ENCODE results near the gene PLPPR3. TPM values are rescaled to one million over a fixed set of nuclear protein-coding genes. Genes with fewer than 3 reads are reported as not detected.
"Not testable (repeated sequence)": the region's sequence is repeated elsewhere in the genome, so short reads cannot be mapped to it uniquely, and the experiment has no call there.

PLPPR3 gene
- total RNA-seq, 1 experiment from 2014 or later = 0.11 TPM

DNA sequence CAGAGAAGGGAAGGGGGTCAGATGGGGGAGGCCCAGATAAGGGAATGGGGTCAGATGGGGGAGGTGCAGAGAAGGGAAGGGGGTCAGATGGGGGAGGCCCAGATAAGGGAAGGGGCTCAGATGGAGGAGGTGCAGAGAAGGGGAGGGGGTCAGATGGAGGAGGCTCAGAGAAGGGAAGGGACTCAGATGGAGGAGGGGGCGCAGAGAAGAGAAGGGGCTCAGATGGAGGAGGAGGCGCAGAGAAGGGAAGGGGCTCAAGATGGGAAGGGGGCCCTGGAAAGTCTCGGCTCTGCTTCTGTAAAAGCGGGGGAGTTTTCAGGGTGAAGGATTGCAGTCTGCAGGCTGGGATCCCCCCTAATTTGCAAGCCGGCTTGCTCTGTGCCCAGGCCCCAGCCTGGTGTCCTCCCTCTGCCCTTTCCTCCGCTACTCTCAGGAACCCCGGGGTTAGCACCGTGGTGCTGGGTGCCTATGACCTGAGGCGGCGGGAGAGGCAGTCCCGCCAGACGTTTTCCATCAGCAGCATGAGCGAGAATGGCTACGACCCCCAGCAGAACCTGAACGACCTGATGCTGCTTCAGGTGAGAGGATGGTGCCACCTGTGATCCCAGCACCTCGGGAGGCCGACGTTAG is 7.5 kb upstream of the PLPPR3 start:
- DNase-seq (ENCODE audit: low read depth) = no peak

DNA sequence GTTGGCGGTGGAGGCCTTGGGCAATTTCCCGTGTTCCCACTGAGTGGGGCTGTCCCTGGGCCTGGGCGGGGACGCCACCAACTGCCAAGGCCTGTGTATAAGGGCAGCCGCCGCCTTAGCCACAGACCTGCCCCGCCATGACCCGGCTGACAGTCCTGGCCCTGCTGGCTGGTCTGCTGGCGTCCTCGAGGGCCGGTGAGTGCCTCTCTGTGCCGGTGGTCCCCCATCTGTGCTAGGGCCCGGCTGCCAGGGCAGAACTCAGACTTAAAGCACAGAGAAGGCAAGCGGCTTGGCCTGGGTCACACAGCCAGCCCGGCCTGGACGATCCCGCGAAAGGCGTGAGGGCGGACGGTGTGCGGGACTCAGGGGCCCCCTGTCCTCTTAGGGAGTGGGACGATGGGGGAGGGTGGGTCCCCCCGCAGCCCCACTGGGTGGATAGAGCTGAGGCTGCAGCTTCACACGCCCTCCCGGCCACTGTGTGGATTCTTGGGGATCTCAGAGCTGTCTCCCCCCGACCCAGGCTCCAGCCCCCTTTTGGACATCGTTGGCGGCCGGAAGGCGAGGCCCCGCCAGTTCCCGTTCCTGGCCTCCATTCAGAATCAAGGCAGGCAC is 6.1 kb upstream of the PLPPR3 start, which contains the start of gene AZU1:
AZU1 (plus strand) TSS at position 128 of the 612 bp plus-strand sequence; CDS start at position 138, 10 bp downstream.
- DNase-seq (ENCODE audit: low read depth) = no peak

DNA sequence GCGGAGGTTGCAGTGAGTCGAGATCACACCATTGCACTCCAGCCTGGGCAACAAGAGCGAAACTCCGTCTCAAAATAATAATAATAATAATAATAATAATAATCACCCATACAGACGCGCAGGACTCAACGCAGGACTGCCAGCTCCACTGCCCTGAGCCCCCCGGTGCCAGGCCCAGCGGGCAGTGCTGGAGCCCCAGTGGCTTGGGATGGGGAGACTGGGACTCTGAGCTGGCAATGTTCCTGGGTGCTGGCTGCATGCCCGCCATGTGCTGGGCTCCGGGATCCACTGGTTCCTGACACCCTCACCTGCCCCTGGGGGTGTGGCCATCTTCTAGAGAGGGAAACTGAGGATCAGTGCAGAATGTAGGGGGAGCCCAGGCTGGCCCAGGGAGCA is 5.6 kb upstream of the PLPPR3 start:
- no peak for DNase-seq (ENCODE audit: low read depth)

DNA sequence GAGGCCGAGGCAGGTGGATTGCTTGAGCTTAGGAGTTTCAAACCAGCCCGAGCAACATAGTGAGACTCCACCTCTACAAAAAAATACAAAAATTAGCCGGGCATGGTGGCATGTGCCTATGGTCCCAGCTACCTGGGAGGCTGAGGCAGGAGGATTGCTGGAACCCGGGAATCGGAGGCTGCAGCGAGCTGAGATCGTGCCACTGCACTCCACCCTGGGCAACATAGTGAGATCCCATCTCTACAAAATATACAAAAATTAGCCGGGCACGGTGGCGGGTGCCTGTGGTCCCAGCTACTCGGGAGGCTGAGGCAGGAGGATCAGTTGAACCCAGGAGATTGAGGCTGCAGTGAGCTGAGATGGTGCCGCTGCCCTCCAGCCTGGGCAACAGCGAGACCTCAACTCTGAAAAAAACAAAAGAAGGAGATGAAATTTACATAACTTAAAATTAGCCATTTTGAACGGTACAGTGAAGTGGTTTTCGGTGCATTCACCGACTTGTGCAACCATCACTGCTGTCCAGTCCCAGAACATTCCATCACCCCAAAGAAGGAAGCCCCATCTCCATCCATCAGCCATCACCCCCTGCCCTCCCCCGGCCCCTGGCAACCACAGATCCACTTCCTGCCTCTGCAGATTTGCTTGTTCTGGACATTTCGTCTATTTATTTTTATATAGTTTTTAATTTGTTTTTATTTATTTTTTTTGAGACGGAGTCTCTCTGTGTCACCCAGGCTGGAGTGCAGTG is 4.3 kb upstream of the PLPPR3 start:
- DNase-seq (ENCODE audit: low read depth) = no peak

GRCh38 chr19:824885-825284 is 3.1 kb upstream of the PLPPR3 start:
- DNase-seq (ENCODE audit: low read depth) = no peak

DNA sequence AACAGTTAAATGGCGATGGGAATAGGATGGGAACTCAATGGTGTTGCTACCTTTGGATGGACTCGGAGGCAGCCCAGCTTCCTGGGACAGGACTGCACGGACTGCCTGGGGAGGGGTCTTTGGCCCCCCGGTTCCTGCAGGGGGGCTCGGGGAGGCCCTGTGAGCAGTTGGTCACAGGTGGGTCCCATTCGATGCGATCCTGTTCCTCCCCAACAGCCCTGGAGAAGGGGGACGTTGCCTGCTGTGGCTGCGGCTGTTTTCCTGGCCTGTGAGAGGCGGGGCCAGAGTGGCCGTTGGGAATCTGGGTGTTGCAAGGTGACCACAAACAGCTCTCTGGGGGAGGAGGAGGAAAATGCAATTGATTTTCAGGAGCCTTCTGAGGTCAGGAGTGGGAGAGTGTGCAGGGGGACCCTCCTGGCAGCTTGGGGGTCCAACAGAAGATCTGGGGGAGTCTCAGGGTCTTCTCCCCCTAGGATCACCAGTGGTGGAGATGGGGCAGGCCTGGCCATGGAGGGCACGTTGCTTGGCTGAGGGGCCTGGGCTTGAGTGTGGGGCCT is 1.9 kb upstream of the PLPPR3 start:
- DNase-seq (ENCODE audit: low read depth) = peak; percentile 57

DNA sequence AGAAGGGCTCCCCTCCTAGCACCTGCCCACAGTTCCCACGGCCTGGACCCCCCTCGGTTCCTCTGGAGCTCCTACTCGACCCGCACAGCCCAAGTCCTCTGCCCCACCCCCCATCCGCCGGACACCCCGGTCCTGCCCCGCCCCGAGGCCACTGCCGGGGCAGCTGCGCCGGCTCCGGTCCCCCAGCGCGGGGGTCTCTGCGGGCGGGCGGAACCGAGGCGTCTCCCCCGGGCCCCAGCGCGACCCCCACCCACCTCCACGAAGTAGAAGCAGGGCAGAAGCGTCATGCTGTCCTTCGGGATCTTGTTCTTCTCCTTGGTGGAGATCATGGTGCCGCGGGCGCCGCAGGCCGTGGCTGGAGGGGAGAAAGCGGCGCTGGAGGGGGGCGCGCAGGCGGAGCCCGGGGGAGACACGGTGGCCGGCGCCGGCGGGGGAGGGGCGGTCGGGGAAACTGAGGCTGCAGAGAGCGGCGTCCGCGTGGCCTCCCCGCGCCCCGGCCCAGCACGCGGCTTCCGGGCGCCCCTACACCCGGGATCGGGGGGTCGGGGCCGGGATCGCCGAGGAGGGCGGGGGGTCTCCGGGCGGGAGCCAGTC is 427 bp downstream of the PLPPR3 start:
- DNase-seq (ENCODE audit: low read depth) = no peak

- not testable (repeated sequence) for DNase-seq (ENCODE audit: low read depth)
Observed at GRCh38 chr19:820212-820611, 1.5 kb downstream of the PLPPR3 start.

GRCh38 chr19:816500-816857 is 5.3 kb downstream of the PLPPR3 start:
- no peak for DNase-seq (ENCODE audit: low read depth)

- DNase-seq (ENCODE audit: low read depth) = no peak
Observed at GRCh38 chr19:815775-816499, 5.8 kb downstream of the PLPPR3 start.

DNA sequence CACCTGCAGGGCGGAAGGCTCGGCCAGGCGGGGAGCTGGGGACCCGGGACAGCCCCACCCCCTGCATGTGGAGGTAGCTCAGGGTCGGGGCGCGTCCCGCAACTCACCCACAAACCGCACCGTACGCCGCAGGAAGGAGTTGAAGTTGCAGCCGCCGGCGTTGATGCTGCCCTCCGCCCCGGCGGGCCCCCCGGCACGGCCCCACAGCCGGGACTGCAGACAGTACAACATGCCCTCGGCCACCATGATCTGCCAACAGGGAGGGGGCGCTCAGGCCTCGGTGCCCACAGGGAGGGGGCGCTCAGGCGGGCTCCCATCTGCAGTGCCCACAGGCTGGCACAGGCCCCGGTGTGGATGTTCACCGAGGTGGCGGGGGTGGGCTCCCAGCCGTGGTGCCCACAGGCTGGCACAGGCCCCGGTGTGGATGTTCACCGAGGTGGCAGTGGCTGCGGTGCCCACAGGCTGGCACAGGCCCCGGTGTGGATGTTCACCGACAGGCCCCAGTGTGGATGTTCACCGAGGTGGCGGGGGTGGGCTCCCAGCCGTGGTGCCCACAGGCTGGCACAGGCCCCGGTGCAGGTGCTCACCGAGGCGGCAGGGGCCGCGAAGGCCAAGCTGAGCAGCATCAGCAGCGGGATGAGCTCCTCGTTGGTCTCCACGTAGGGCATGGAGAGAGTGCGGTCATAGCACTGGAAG is 6.5 kb downstream of the PLPPR3 start:
- DNase-seq (ENCODE audit: low read depth) = no peak

- DNase-seq (ENCODE audit: low read depth) = no peak
Observed at GRCh38 chr19:814152-815078, 7.3 kb downstream of the PLPPR3 start.

DNA sequence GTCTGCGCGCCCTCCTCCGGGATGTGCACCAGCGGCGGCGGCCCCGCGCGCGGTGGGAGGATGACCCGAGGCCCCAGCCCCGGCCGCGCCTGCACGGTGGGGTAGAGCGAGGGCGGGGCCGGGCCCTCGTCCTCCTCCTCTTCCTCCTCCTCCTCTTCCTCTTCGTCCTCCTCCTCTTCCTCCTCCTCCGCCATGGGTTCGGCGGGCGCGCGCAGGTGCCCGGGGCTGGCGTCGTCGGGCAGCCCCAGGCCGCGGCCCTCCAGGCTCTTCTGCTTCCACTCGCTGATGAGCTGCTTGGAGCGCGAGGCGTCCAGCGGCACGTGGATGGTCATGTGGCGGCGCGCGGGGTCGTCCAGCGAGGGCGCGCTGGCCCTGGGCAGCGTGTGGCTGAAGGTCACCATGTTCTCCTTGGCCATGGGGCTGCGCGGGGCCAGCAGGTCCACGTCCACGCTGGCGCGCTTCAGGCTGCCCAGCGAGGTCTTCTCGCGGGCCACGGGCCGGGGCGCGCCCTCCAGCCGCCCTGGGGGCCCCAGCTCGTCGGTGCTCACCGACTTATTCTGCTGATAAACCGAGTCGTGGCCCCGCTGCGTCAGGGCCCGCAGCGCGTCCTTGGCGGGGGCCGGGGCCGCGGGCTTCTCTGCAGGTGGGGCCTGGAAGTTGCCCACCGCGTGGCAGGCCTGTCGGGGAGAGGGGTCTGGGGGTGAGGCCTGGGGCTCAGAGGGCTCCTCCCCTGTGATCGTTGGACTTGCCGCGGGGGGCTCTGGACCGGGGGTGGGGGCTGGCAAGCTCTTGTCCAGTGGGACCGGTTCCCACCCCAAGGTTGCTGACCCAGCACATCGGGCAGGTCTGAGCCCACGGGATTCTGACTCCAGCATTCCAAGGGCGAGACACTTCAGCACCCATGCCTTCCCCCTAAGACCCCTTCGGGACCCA is 8.3 kb downstream of the PLPPR3 start:
- no peak for DNase-seq (ENCODE audit: low read depth)

GRCh38 chr19:812747-813218 is 9.0 kb downstream of the PLPPR3 start:
- DNase-seq (ENCODE audit: low read depth) = no peak

- no peak for DNase-seq (ENCODE audit: low read depth)
Observed at GRCh38 chr19:812049-812746, 9.6 kb downstream of the PLPPR3 start.

GRCh38 chr19:811506-812048 is 10.2 kb downstream of the PLPPR3 start:
- no peak for DNase-seq (ENCODE audit: low read depth)

GRCh38 chr19:810883-811489 is 10.8 kb downstream of the PLPPR3 start:
- DNase-seq (ENCODE audit: low read depth) = no peak

Measured in Daoy (cell line).